Measurements from ENCODE around the gene ABCF3. TPM values are rescaled to one million over a fixed set of nuclear protein-coding genes. Genes with fewer than 3 reads are reported as not detected.

ABCF3 gene
- total RNA-seq, 1 donor from 2014 or later = 86.7 TPM

GRCh38 chr3:184234224-184234623, 48.2 kb downstream of the ABCF3 start:
- ATAC-seq (ENCODE audit: low read depth) (no peak), DNase-seq (no peak)
- Mint-ChIP-seq H3K9me3 (no peaks in the 10 kb centered on the region), H3K27ac (no peak overlapping the region), H3K27me3 (peaks cover 26% of the 10 kb centered on the region), H3K4me1 (peaks cover 10% of the 10 kb centered on the region), H3K36me3 (ENCODE audit: low read depth) (no peaks in the 10 kb centered on the region), H3K4me3 (no peak overlapping the region)
- intact Hi-C loops (cut with micrococcal nuclease) = no loop called here
- ChIA-PET POLR2A (no interaction called here), CTCF (no interaction called here)
- TF ChIP-seq CTCF (IDR thresholded peaks at IDR 0.05) = no peak

GRCh38 chr3:184234671-184235380, 48.8 kb downstream of the ABCF3 start:
- intact Hi-C loops (cut with micrococcal nuclease) = no loop called here
- Mint-ChIP-seq H3K4me1 (peaks cover 10% of the 10 kb centered on the region), H3K4me3 (no peak overlapping the region), H3K9me3 (no peaks in the 10 kb centered on the region), H3K36me3 (ENCODE audit: low read depth) (no peaks in the 10 kb centered on the region), H3K27me3 (peaks cover 26% of the 10 kb centered on the region), H3K27ac (no peak overlapping the region)
- CTCF ChIA-PET = no interaction called here
- DNase-seq (no peak), ATAC-seq (ENCODE audit: low read depth) (no peak)
- POLR2A ChIA-PET = no interaction called here
- no peak for TF ChIP-seq CTCF (IDR thresholded peaks at IDR 0.05)

GRCh38 chr3:184235381-184236032, 49.5 kb downstream of the ABCF3 start:
- CTCF ChIA-PET = interaction anchor here (2.9 kb wide), 1 partner anchor 8 kb away, joined by 12 read pairs; no protein-coding TSS in a partner anchor
- no peak for TF ChIP-seq CTCF (IDR thresholded peaks at IDR 0.05)
- Mint-ChIP-seq H3K9me3 (no peaks in the 10 kb centered on the region), H3K27ac (no peak overlapping the region), H3K4me1 (peaks cover 10% of the 10 kb centered on the region), H3K27me3 (peaks cover 26% of the 10 kb centered on the region), H3K36me3 (ENCODE audit: low read depth) (no peaks in the 10 kb centered on the region), H3K4me3 (no peak overlapping the region)
- ATAC-seq (ENCODE audit: low read depth) (no peak), DNase-seq (no peak)
- intact Hi-C loops (cut with micrococcal nuclease) = no loop called here
- POLR2A ChIA-PET = no interaction called here

- Mint-ChIP-seq H3K27me3 (peaks cover 24% of the 10 kb centered on the region), H3K27ac (no peak overlapping the region), H3K9me3 (no peaks in the 10 kb centered on the region), H3K4me3 (no peak overlapping the region), H3K36me3 (ENCODE audit: low read depth) (no peaks in the 10 kb centered on the region), H3K4me1 (peaks cover 8% of the 10 kb centered on the region)
- intact Hi-C loops (cut with micrococcal nuclease) = no loop called here
- no peak for TF ChIP-seq CTCF (IDR thresholded peaks at IDR 0.05)
- ChIA-PET CTCF (interaction anchor here (2.9 kb wide), 1 partner anchor 9 kb away, joined by 12 read pairs; no protein-coding TSS in a partner anchor), POLR2A (no interaction called here)
- no peak for DNase-seq
- no peak for ATAC-seq (ENCODE audit: low read depth)
Observed at GRCh38 chr3:184236033-184236410, 50.0 kb downstream of the ABCF3 start.

- intact Hi-C loops (cut with micrococcal nuclease) = no loop called here
- H3K9me3 Mint-ChIP-seq = no peaks in the 10 kb centered on the region
- POLR2A ChIA-PET = no interaction called here
Observed at GRCh38 chr3:184236636-184237035, 50.6 kb downstream of the ABCF3 start.

More at GRCh38 chr3:184236636-184237035, 50.6 kb downstream of the ABCF3 start:
- ATAC-seq (ENCODE audit: low read depth) (no peak), DNase-seq (no peak)
- Mint-ChIP-seq H3K36me3 (ENCODE audit: low read depth) (no peaks in the 10 kb centered on the region), H3K27ac (no peak overlapping the region), H3K27me3 (peaks cover 18% of the 10 kb centered on the region), H3K4me1 (peaks cover 2% of the 10 kb centered on the region), H3K4me3 (no peak overlapping the region)
- TF ChIP-seq CTCF (IDR thresholded peaks at IDR 0.05) = no peak
- CTCF ChIA-PET = interaction anchor here (0.9 to 2.9 kb wide), 2 partner anchors 10 to 340 kb away, joined by 3 to 12 read pairs; no protein-coding TSS in a partner anchor

All from activated B cell treated with CpG ODN at 0.5 μM for 24 hours (primary cell).